ENCODE results near the gene BBC3.

DNA sequence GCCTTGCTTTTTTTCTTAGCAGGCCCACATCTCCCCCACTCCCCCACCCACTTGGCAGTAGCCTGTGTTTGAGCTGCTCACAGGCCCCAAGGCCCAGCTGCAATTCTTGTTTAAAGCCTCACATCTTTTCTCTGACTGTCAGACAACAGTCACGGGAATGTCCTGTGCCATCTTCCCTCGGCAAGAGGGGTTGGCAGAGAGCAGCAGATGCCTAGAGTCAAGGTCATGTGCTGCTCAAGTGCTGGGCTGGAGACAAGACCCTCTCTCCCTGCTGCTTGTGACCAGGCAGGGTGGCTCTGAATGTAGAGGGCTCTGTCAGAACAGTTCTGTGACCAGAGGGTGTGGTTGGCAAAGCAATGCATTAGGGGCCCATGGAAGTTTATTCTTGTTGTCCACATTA, 47.4 kb downstream of the BBC3 start:
- TF ChIP-seq TAF1 (IDR thresholded peaks at IDR 0.05; ENCODE audit: borderline replicate concordance, insufficient read depth, low read length) (no peak), POLR2AphosphoS5 (IDR thresholded peaks at IDR 0.05; ENCODE audit: low read depth, low read length) (no peak), SIN3A (IDR thresholded peaks at IDR 0.05; ENCODE audit: borderline replicate concordance, insufficient read depth, low read length) (no peak)

Measured in PFSK-1 (cell line).